KMS-11 (cell line): Measurements from ENCODE around the gene HAUS1.
"Not testable (repeated sequence)": the region's sequence is repeated elsewhere in the genome, so short reads cannot be mapped to it uniquely, and the experiment has no call there.

Experiments
- H2AFZ ChIP-seq: fragments of 200-600 bp; sonication (generic); 2 replicates; pipeline ENCODE4 v1.6.1; 2016; ENCODE audit warnings: antibody characterized with exemption, mixed run types, low read depth
- H3K27ac ChIP-seq: fragments of 200-600 bp; sonication (generic); 2 replicates; pipeline ENCODE4 v1.6.1; 2016; ENCODE audit warnings: mild to moderate bottlenecking, mixed run types
- H3K27me3 ChIP-seq: fragments of 200-600 bp; sonication (generic); 2 replicates; pipeline ENCODE4 v1.6.1; 2017; ENCODE audit warnings: mild to moderate bottlenecking, low read depth, mixed run types, moderate library complexity; ENCODE audit not compliant: insufficient read depth
- H3K36me3 ChIP-seq: fragments of 200-600 bp; sonication (generic); 2 replicates; pipeline ENCODE4 v1.6.1; 2017; ENCODE audit warnings: mild to moderate bottlenecking, mixed run types; ENCODE audit not compliant: insufficient read depth
- H3K4me1 ChIP-seq: fragments of 200-600 bp; sonication (generic); 2 replicates; pipeline ENCODE4 v1.6.1; 2016; ENCODE audit warnings: mild to moderate bottlenecking, low read depth, mixed run types; ENCODE audit not compliant: poor library complexity, severe bottlenecking
- H3K4me2 ChIP-seq: fragments of 200-600 bp; sonication (generic); 2 replicates; pipeline ENCODE4 v1.7.0; 2016; ENCODE audit warnings: mild to moderate bottlenecking, mixed run types
- H3K4me3 ChIP-seq: fragments of 200-600 bp; sonication (generic); IDR thresholded peaks from 2 replicates; pipeline ENCODE4 v1.6.1; 2017; ENCODE audit warnings: low read depth, low read length, mixed read lengths; ENCODE audit not compliant: insufficient read depth
- H3K79me2 ChIP-seq: fragments of 200-600 bp; sonication (generic); 2 replicates; pipeline ENCODE4 v1.6.1; 2016; ENCODE audit warnings: low read depth, mixed run types; ENCODE audit not compliant: insufficient read depth
- H3K9ac ChIP-seq: fragments of 200-600 bp; sonication (generic); 2 replicates; pipeline ENCODE4 v1.6.1; 2016; ENCODE audit warnings: mild to moderate bottlenecking, mixed run types
- H4K20me1 ChIP-seq: fragments of 200-600 bp; sonication (generic); 2 replicates; pipeline ENCODE4 v1.6.1; 2016; ENCODE audit warnings: mild to moderate bottlenecking, mixed run types; ENCODE audit not compliant: insufficient read depth
- TF ChIP-seq, protein P1 (sequence below): fragments of 200-600 bp; sonication (generic); conservative IDR thresholded peaks from 2 replicates; pipeline ENCODE4 v1.6.1; 2017; ENCODE audit warnings: low read depth, mild to moderate bottlenecking, antibody characterized with exemption, low read length, moderate library complexity, mixed read lengths

Gene HAUS1

DNA sequence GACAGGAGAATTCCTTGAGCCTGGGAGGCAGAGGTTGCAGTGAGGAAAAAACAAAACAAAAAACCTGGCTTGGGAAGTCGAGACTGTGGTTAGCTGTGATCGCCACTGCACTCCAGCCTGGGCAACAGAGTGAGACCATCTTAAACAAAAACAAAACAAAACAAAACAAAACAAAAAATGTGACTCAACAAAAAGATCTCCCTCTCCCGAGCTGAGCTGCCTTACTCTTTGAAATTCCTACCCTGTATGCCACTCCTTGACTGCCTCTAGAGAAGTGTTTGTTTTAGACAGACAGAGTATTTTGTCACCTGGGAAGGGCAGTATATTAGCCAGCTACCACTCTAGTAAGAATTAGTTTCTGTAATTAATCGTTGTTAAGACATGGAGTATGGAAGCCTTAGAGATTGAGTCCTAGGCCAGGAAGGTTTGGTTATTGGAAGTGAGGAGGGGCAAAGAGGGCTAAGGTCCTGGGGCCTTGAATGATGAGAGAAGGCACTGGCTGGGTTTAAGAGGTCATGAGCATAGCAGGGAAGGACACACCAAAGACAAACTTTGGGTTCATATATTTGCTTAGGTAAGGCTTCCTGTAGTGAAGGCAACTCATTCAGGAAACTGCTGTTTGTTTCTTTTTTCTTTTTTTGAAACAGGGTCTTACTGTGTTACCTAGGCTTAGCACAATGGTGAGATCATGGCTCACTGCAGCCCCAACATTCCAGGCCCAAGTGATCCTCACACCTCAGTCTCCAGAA, 56.0 kb downstream of the HAUS1 start:
- no peaks in the 10 kb centered on the region for H4K20me1 ChIP-seq
- H3K4me3 ChIP-seq = no peak overlapping the region
- TF ChIP-seq, protein P1, sequence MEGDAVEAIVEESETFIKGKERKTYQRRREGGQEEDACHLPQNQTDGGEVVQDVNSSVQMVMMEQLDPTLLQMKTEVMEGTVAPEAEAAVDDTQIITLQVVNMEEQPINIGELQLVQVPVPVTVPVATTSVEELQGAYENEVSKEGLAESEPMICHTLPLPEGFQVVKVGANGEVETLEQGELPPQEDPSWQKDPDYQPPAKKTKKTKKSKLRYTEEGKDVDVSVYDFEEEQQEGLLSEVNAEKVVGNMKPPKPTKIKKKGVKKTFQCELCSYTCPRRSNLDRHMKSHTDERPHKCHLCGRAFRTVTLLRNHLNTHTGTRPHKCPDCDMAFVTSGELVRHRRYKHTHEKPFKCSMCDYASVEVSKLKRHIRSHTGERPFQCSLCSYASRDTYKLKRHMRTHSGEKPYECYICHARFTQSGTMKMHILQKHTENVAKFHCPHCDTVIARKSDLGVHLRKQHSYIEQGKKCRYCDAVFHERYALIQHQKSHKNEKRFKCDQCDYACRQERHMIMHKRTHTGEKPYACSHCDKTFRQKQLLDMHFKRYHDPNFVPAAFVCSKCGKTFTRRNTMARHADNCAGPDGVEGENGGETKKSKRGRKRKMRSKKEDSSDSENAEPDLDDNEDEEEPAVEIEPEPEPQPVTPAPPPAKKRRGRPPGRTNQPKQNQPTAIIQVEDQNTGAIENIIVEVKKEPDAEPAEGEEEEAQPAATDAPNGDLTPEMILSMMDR = no peak
- no peak overlapping the region for H3K9ac ChIP-seq
- no peak overlapping the region for H2AFZ ChIP-seq
- no peak overlapping the region for H3K4me2 ChIP-seq
- no peaks in the 10 kb centered on the region for H3K27me3 ChIP-seq
- no peaks in the 10 kb centered on the region for H3K36me3 ChIP-seq
- no peaks in the 10 kb centered on the region for H3K4me1 ChIP-seq
- no peaks in the 10 kb centered on the region for H3K79me2 ChIP-seq
- H3K27ac ChIP-seq = no peak overlapping the region

- not testable (repeated sequence) for H2AFZ ChIP-seq, H3K27me3 ChIP-seq, H4K20me1 ChIP-seq, H3K4me1 ChIP-seq, H3K36me3 ChIP-seq, H3K4me2 ChIP-seq, H3K4me3 ChIP-seq, H3K79me2 ChIP-seq, H3K27ac ChIP-seq, H3K9ac ChIP-seq
Observed at GRCh38 chr18:46160840-46161239, 56.7 kb downstream of the HAUS1 start.

DNA sequence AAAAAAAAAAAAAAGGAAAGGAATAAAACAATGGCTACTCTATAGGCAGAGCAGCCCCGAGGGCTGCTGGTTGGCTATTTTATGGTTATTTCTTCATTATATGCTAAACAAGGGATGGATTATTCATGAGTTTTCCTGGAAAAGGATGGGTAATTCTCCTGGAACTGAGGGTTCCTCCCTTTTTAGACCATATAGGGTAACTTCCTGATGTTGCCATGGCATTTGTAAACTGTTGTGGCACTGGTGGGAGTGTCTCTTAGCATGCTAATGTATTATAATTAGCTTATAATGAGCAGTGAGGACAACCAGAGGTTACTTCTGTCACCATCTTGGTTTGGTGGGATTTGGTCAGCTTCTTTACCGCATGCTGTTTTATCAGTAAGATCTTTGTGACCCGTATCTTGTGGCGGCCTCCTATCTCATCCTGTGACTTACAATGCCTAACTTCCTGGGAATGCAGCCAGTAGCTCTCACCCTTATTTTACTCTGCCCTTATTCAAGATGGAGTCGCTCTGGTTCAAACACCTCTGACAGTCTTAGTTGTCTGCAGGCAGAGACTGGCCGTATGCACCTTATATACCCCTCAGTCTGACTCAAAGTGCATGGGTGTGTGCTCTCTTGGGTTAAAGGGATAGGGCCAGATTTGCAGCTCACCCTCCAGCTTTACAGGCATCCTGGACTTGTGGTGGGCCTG, 57.7 kb downstream of the HAUS1 start:
- Histone ChIP-seq H3K4me2 (no peak overlapping the region), H3K27me3 (no peaks in the 10 kb centered on the region), H3K4me3 (no peak overlapping the region), H3K79me2 (no peaks in the 10 kb centered on the region), H2AFZ (no peak overlapping the region), H3K4me1 (no peaks in the 10 kb centered on the region), H3K9ac (no peak overlapping the region), H3K27ac (no peak overlapping the region), H4K20me1 (no peaks in the 10 kb centered on the region), H3K36me3 (no peaks in the 10 kb centered on the region)
- TF ChIP-seq, protein P1 = no peak

DNA sequence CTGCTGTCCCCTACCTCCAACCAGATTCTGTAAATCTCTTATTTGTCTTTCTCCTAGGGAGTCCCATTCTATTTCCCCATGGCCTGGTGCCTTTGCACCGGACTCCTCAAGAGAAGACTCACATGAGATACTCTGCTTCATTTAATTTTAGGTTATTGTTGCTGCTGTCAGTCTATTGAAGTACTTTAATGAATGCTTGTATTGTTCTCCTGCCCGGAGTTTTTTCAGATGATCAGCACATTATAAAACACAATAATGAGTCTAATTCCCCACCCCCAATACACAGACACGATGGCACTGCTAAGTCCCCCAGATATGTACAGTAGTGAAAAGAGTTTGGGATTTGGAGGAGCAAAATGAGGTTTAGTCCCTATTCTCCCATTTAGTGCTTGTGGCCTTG, 58.9 kb downstream of the HAUS1 start:
- Histone ChIP-seq H3K9ac (no peak overlapping the region), H3K4me3 (no peak overlapping the region), H3K27me3 (no peaks in the 10 kb centered on the region), H3K36me3 (no peaks in the 10 kb centered on the region), H3K4me1 (no peaks in the 10 kb centered on the region), H4K20me1 (no peaks in the 10 kb centered on the region), H2AFZ (no peak overlapping the region), H3K4me2 (no peak overlapping the region), H3K27ac (no peak overlapping the region), H3K79me2 (no peaks in the 10 kb centered on the region)
- TF ChIP-seq, protein P1 = no peak

- Histone ChIP-seq H2AFZ (no peak overlapping the region), H3K4me2 (no peak overlapping the region), H3K4me3 (no peak overlapping the region), H3K36me3 (no peaks in the 10 kb centered on the region), H3K27me3 (no peaks in the 10 kb centered on the region), H4K20me1 (no peaks in the 10 kb centered on the region), H3K9ac (no peak overlapping the region), H3K4me1 (peaks cover 3% of the 10 kb centered on the region), H3K27ac (no peak overlapping the region), H3K79me2 (no peaks in the 10 kb centered on the region)
- TF ChIP-seq, protein P1 = no peak
Observed at GRCh38 chr18:46163941-46164499, 59.8 kb downstream of the HAUS1 start.

GRCh38 chr18:46164502-46164901, 60.3 kb downstream of the HAUS1 start:
- not testable (repeated sequence) for H4K20me1 ChIP-seq, H3K27me3 ChIP-seq, H2AFZ ChIP-seq, H3K79me2 ChIP-seq, H3K27ac ChIP-seq, H3K36me3 ChIP-seq, H3K4me1 ChIP-seq, H3K4me2 ChIP-seq, H3K9ac ChIP-seq, H3K4me3 ChIP-seq
